Measurements from ENCODE around the gene SEL1L3. TPM values are rescaled to one million over a fixed set of nuclear protein-coding genes. Genes with fewer than 3 reads are reported as not detected.

Gene SEL1L3
- total and polyA plus RNA-seq, 4 donors = 3.3 to 13.1 (median 5.7) TPM

DNA sequence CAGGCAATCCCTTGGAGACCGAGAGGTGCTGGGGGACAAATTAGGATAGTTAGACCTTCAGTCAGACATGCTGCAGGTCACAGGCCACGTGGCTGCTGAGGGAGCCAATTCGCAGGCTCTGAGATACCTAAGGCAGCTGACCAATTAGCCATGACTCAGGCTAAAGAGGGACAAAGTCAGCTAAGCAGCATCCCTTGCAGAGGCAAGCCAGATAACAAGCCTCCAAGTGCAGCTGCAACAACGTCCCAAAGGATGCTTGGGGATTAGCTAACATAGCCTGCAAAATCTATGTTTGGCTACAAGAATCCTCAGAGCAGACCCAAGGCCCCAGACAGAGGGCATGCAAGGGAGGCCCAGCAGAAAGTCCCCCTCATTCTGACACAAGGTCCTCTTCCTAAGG lies 93.5 kb downstream of the SEL1L3 start:
- Histone ChIP-seq H3K27ac (ENCODE audit: low read depth in 1 of 2, low read length in 2 of 2) (no peak overlapping the region), H3K36me3 (ENCODE audit: control insufficient read depth in 4 of 4, insufficient read depth in 3 of 4, low read depth in 1 of 4, low read length in 3 of 4) (peaks cover 0 to 6% (median 2%) of the 10 kb centered on the region in 4 donors), H3K9me3 (ENCODE audit: control insufficient read depth in 4 of 4, low read length in 3 of 4) (no peaks in the 10 kb centered on the region), H3K4me3 (ENCODE audit: low read depth in 1 of 3, low read length in 3 of 3) (no peak overlapping the region), H3K4me1 (ENCODE audit: control insufficient read depth in 4 of 4, insufficient read depth in 4 of 4, low read length in 3 of 4) (no peaks in the 10 kb centered on the region), H3K9ac (ENCODE audit: low read depth in 1 of 2, low read length in 2 of 2) (no peak overlapping the region), H3K27me3 (ENCODE audit: control insufficient read depth in 4 of 4, insufficient read depth in 4 of 4, low read length in 3 of 4) (no peaks in the 10 kb centered on the region)
- TF ChIP-seq SP1 (IDR thresholded peaks at IDR 0.05) (no peak), EGR1 (IDR thresholded peaks at IDR 0.05; ENCODE audit: low read depth in 2 of 2) (no peak), FOXA1 (IDR thresholded peaks at IDR 0.05) (no peak), FOXA2 (IDR thresholded peaks at IDR 0.05) (no peak), RXRA (IDR thresholded peaks at IDR 0.05) (no peak), NR2F2 (IDR thresholded peaks at IDR 0.05) (no peak), RAD21 (IDR thresholded peaks at IDR 0.05) (no peak)
- TF ChIP-seq, protein P1, sequence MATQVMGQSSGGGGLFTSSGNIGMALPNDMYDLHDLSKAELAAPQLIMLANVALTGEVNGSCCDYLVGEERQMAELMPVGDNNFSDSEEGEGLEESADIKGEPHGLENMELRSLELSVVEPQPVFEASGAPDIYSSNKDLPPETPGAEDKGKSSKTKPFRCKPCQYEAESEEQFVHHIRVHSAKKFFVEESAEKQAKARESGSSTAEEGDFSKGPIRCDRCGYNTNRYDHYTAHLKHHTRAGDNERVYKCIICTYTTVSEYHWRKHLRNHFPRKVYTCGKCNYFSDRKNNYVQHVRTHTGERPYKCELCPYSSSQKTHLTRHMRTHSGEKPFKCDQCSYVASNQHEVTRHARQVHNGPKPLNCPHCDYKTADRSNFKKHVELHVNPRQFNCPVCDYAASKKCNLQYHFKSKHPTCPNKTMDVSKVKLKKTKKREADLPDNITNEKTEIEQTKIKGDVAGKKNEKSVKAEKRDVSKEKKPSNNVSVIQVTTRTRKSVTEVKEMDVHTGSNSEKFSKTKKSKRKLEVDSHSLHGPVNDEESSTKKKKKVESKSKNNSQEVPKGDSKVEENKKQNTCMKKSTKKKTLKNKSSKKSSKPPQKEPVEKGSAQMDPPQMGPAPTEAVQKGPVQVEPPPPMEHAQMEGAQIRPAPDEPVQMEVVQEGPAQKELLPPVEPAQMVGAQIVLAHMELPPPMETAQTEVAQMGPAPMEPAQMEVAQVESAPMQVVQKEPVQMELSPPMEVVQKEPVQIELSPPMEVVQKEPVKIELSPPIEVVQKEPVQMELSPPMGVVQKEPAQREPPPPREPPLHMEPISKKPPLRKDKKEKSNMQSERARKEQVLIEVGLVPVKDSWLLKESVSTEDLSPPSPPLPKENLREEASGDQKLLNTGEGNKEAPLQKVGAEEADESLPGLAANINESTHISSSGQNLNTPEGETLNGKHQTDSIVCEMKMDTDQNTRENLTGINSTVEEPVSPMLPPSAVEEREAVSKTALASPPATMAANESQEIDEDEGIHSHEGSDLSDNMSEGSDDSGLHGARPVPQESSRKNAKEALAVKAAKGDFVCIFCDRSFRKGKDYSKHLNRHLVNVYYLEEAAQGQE (IDR thresholded peaks at IDR 0.05) = no peak
- DNase-seq (ENCODE audit: low spot score) = no peak
- 65% methylated on average over 4 of the region's 4 CpGs for WGBS

GRCh38 chr4:25767877-25768725 lies 94.7 kb downstream of the SEL1L3 start:
- WGBS = 54% methylated on average over 8 of the region's 8 CpGs
- DNase-seq (ENCODE audit: low spot score) = peak; percentile 42
- H3K4me1 ChIP-seq (ENCODE audit: control insufficient read depth in 4 of 4, insufficient read depth in 4 of 4, low read length in 3 of 4) = no peaks in the 10 kb centered on the region

More at GRCh38 chr4:25767877-25768725, 94.7 kb downstream of the SEL1L3 start:
- no peak overlapping the region for H3K4me3 ChIP-seq (ENCODE audit: low read depth in 1 of 3, low read length in 3 of 3)
- H3K27ac ChIP-seq (ENCODE audit: low read depth in 1 of 2, low read length in 2 of 2) = no peak overlapping the region
- TF ChIP-seq HNF4G (IDR thresholded peaks at IDR 0.05) = no peak
- TF ChIP-seq, protein P2, sequence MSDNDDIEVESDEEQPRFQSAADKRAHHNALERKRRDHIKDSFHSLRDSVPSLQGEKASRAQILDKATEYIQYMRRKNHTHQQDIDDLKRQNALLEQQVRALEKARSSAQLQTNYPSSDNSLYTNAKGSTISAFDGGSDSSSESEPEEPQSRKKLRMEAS (IDR thresholded peaks at IDR 0.05) = no peak
- TF ChIP-seq CTCF (IDR thresholded peaks at IDR 0.05; ENCODE audit: low read depth, low read length, missing input control) = peak; percentile 76
- no peak for TF ChIP-seq ZBTB33 (IDR thresholded peaks at IDR 0.05)
- no peak for TF ChIP-seq HNF4A (conservative IDR thresholded peaks at IDR 0.05)
- no peak for TF ChIP-seq SP1 (IDR thresholded peaks at IDR 0.05)
- TF ChIP-seq FOXA1 (IDR thresholded peaks at IDR 0.05) = no peak
- no peak for TF ChIP-seq ATF3 (IDR thresholded peaks at IDR 0.05)
- no peak for TF ChIP-seq GABPA (IDR thresholded peaks at IDR 0.05 in 1 of 2, conservative IDR thresholded peaks at IDR 0.05 in 1 of 2)
- TF ChIP-seq NR2F2 (IDR thresholded peaks at IDR 0.05) = no peak
- no peak for TF ChIP-seq FOXA2 (IDR thresholded peaks at IDR 0.05)
- TF ChIP-seq, protein P1 (IDR thresholded peaks at IDR 0.05) = no peak
- TF ChIP-seq RAD21 (IDR thresholded peaks at IDR 0.05) = peak; percentile 90 to 91
- no peak for TF ChIP-seq TAF1 (conservative IDR thresholded peaks at IDR 0.05)
- no peak overlapping the region for H3K9ac ChIP-seq (ENCODE audit: low read depth in 1 of 2, low read length in 2 of 2)
- H3K36me3 ChIP-seq (ENCODE audit: control insufficient read depth in 4 of 4, insufficient read depth in 3 of 4, low read depth in 1 of 4, low read length in 3 of 4) = peaks cover 0 to 6% (median 2%) of the 10 kb centered on the region in 4 donors
- no peaks in the 10 kb centered on the region for H3K9me3 ChIP-seq (ENCODE audit: control insufficient read depth in 4 of 4, low read length in 3 of 4)
- H3K27me3 ChIP-seq (ENCODE audit: control insufficient read depth in 4 of 4, insufficient read depth in 4 of 4, low read length in 3 of 4) = no peaks in the 10 kb centered on the region
